GM12878 (cell line): ENCODE results near the gene JAGN1. TPM values are rescaled to one million over a fixed set of nuclear protein-coding genes. Genes with fewer than 3 reads are reported as not detected.

Experiments
- ATAC-seq: fragments of 200-7000 bp; cut with Tn5 transposase; 3 replicates; pipeline ENCODE4 v1.9.1; 2020; ENCODE audit warnings: mild to moderate bottlenecking, moderate library complexity
- BruUV-seq: library from RNA; stranded (reverse); fragments of 400-500 nt; replicated peaks from 2 replicates; lab custom pipeline; 2021; lab: Mats Ljungman, UMichigan
- CTCF ChIA-PET: fragments of 300-600 bp; sonication (Branson Sonifier 250); formaldehyde crosslinking; extraction: SDS; loops from one replicate; lab custom pipeline; 2021; ENCODE audit warnings: inconsistent platforms; lab: Yijun Ruan, JAX
- POLR2A ChIA-PET: fragments of 350-600 bp; formaldehyde crosslinking; extraction: SDS; loops from one replicate; lab custom pipeline; 2021; ENCODE audit warnings: inconsistent platforms; lab: Charles Lee
- RAD21 ChIA-PET: fragments of 300-600 bp; sonication (Branson Sonifier 250); formaldehyde crosslinking; loops from one replicate; lab custom pipeline; 2023; ENCODE audit warnings: antibody characterized with exemption; ENCODE audit not compliant: unreplicated experiment; lab: Charles Lee
- SMC1A ChIA-PET: fragments of 300-600 bp; sonication (Branson Sonifier 250); formaldehyde crosslinking; loops from one replicate; lab custom pipeline; 2023; ENCODE audit not compliant: unreplicated experiment, uncharacterized antibody; lab: Charles Lee
- DNase-seq: peaks from one replicate; pipeline ENCODE4 v3.0.0-alpha.2; 2011; ENCODE audit warnings: low read depth, low spot score
- FAIRE-seq: peaks from 3 replicates; lab custom pipeline; 2011; peaks lifted over from hg19 to GRCh38; lab: Jason Lieb, UNC
- H2AFZ ChIP-seq: 2 replicates; pipeline ENCODE4 v1.6.0; 2011; ENCODE audit warnings: low read depth, low read length, control low read depth; ENCODE audit not compliant: control insufficient read depth
- H3K27ac ChIP-seq: 2 replicates; pipeline ENCODE4 v1.5.1; 2011; ENCODE audit warnings: control low read depth; ENCODE audit not compliant: control insufficient read depth, insufficient read depth
- H3K27me3 ChIP-seq, 2 experiments: replicated peaks in 1 of 2; 2 replicates each; pipeline versions ENCODE4 v1.6.0 to v1.6.1; 2011; ENCODE audit warnings: low read length in 1 of 2; ENCODE audit not compliant: control insufficient read depth in 2 of 2, insufficient read depth in 2 of 2
- H3K36me3 ChIP-seq, 2 experiments: 2 replicates each; pipeline ENCODE4 v1.5.1; 2011; ENCODE audit warnings: low read length in 1 of 2; ENCODE audit not compliant: control insufficient read depth in 2 of 2, insufficient read depth in 2 of 2
- H3K4me1 ChIP-seq: 2 replicates; pipeline ENCODE4 v1.6.1; 2011; ENCODE audit warnings: mild to moderate bottlenecking, low read length, moderate library complexity, mixed read lengths; ENCODE audit not compliant: control insufficient read depth, insufficient read depth
- H3K4me2 ChIP-seq: 2 replicates; pipeline ENCODE4 v1.6.0; 2011; ENCODE audit warnings: control low read depth; ENCODE audit not compliant: control insufficient read depth, insufficient read depth
- H3K4me3 ChIP-seq: fragments of 200-600 bp; sonication (generic); 2 replicates; pipeline ENCODE4 v1.5.1; 2016
- H3K79me2 ChIP-seq: 2 replicates; pipeline ENCODE4 v1.6.0; 2011; ENCODE audit warnings: low read length; ENCODE audit not compliant: control insufficient read depth, insufficient read depth
- H3K9ac ChIP-seq: 2 replicates; pipeline ENCODE4 v1.8.0; 2011; ENCODE audit warnings: low read length, control low read depth, mixed read lengths; ENCODE audit not compliant: control insufficient read depth, insufficient read depth
- H3K9me3 ChIP-seq: replicated peaks from 3 replicates; pipeline ENCODE4 v1.5.1; 2011; ENCODE audit warnings: mild to moderate bottlenecking, low read length; ENCODE audit not compliant: control insufficient read depth, insufficient read depth
- H4K20me1 ChIP-seq: 2 replicates; pipeline ENCODE4 v1.6.0; 2011; ENCODE audit not compliant: control insufficient read depth, insufficient read depth
- FOS ChIP-seq: IDR thresholded peaks from 3 replicates; pipeline ENCODE4 v1.6.1; 2011; ENCODE audit warnings: borderline replicate concordance; ENCODE audit not compliant: insufficient read length; ENCODE audit errors: extremely low read depth
- RUNX3 ChIP-seq: IDR thresholded peaks from 2 replicates; pipeline ENCODE4 v1.6.1; 2012; ENCODE audit warnings: low read length, inconsistent platforms
- YY1 ChIP-seq: IDR thresholded peaks from 2 replicates; pipeline ENCODE4 v1.6.1; 2011; ENCODE audit warnings: low read depth, mild to moderate bottlenecking, low read length
- WGBS: methylation state at CpG from one replicate; pipeline ENCODE4 v1.1.6; 2016; ENCODE audit warnings: low lambda C conversion rate; ENCODE audit not compliant: insufficient replicate concordance, insufficient coverage; ENCODE audit errors: missing lambda C conversion rate; 5-methylcytosine and 5-hydroxymethylcytosine counted together
- in situ Hi-C: fragments of 300-500 bp; cut with MboI; formaldehyde crosslinking; loops from 9 replicates; pipeline ENCODE4 v1.14.3; 2018; ENCODE audit warnings: mixed read lengths
- intact Hi-C: fragments of 100-400 bp; cut with micrococcal nuclease; formaldehyde crosslinking; loops from one replicate; pipeline ENCODE4 v1.14.2; 2022; ENCODE audit not compliant: unreplicated experiment
- polyA plus RNA-seq, 11 experiments: library from polyadenylated mRNA; depleted of rRNA in 4 of 11; unstranded in 6 of 11; stranded (reverse) in 5 of 11; fragments of >200 nt; fragmentation: Nextera tagmentation in 4 of 11; fragmentation: Illumina TruSeq in 1 of 11; extraction: Ambion mirVana in 4 of 11; extraction: Trizol in 1 of 11; gene quantifications; 1 replicate in 1 of 11; 2 replicates in 10 of 11; pipeline versions ENCODE4 v1.2.1 to v1.2.3, GENCODE V29; 2011 to 2016; ENCODE audit warnings: inconsistent platforms in 2 of 11, missing spikeins in 2 of 11, low read depth in 1 of 11
- total RNA-seq, 4 experiments: library from RNA; depleted of rRNA in 3 of 4; stranded (reverse); fragments of >200 nt in 3 of 4; fragmentation: Illumina TruSeq in 1 of 4; extraction: Trizol in 1 of 4; gene quantifications; 2 replicates each; pipeline versions ENCODE4 v1.2.1 to v1.2.3, GENCODE V29; 2013 to 2021

Gene JAGN1
- total and polyA plus RNA-seq, 10 of the 15 experiments (the other 5 are each of a cell fraction or from before 2014, with no cell fraction given), result 23.3 to 56.0 (median 35.4) TPM

DNA sequence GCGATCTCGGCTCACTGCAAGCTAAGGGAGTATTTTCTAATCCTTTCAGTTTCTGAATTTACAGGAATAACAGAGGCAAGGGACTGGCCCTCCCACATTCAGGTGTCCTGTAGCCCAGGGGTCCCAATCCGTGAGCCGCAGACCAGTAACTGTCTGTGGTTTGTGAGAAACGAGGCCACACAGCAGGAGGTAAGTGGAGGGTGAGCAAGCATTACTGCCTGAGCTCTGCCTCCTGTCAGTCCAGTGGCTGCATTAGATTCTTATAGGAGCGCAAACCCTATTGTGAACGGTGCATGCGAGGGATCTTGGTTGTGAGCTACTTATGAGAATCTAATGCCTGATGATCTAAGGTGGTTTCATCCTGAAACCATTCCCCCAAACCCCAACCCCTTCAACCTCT lies 21.5 kb downstream of the JAGN1 start:
- intact Hi-C loops, result no loop called here
- RAD21 ChIA-PET, result no interaction called here
- Histone ChIP-seq H3K27me3 (peaks cover 0 to 2% of the 10 kb centered on the region in 2 experiments; a peak in 1 of 4 replicates), H3K9ac (no peak overlapping the region), H3K9me3 (no peaks in the 10 kb centered on the region), H4K20me1 (no peaks in the 10 kb centered on the region), H3K4me3 (no peak overlapping the region)
- no TSS peak for BruUV-seq
- CTCF ChIA-PET, result interaction anchor here (1.4 to 1.8 kb wide), 3 partner anchors 18 to 410 kb away, joined by 3 to 5 read pairs (median 4); partner anchors contain the start of gene RPUSD3
- TF ChIP-seq RUNX3, result 0 out of 2 replicates have a peak, but pooled peaks have one; percentile 16
- no peak for TF ChIP-seq FOS
- TF ChIP-seq, all 136 proteins: peak for 1
- ATAC-seq (no peak), FAIRE-seq (no peak), DNase-seq (no peak)
- Histone ChIP-seq H3K4me1 (peaks cover 17% of the 10 kb centered on the region), H3K4me2 (no peak overlapping the region), H3K79me2 (no peaks in the 10 kb centered on the region), H3K27ac (no peak overlapping the region), H3K36me3 (no peaks in the 10 kb centered on the region), H2AFZ (no peak overlapping the region)
- 71% methylated on average over 8 of the region's 8 CpGs for WGBS
- ChIA-PET POLR2A (interaction anchor here (1.5 kb wide), 1 partner anchor 19 kb away, joined by 3 read pairs; no protein-coding TSS in a partner anchor), SMC1A (interaction anchor here (0.6 to 2.0 kb wide), 5 partner anchors 10 to 292 kb away, joined by 3 to 6 read pairs (median 3); no protein-coding TSS in a partner anchor)
- in situ Hi-C loops, result no loop called here

- DNase-seq (no peak), ATAC-seq (no peak), FAIRE-seq (no peak)
- RAD21 ChIA-PET, result interaction anchor here (0.6 kb wide), 1 partner anchor 447 kb away, joined by 3 read pairs; no protein-coding TSS in a partner anchor
- Histone ChIP-seq H3K9me3 (no peaks in the 10 kb centered on the region), H2AFZ (no peak overlapping the region), H3K27ac (no peak overlapping the region), H3K36me3 (no peaks in the 10 kb centered on the region), H3K9ac (no peak overlapping the region), H4K20me1 (no peaks in the 10 kb centered on the region), H3K79me2 (no peaks in the 10 kb centered on the region), H3K27me3 (peaks cover 0 to 2% of the 10 kb centered on the region in 2 experiments; a peak in 1 of 4 replicates), H3K4me3 (no peak overlapping the region), H3K4me1 (peaks cover 18% of the 10 kb centered on the region), H3K4me2 (no peak overlapping the region)
- SMC1A ChIA-PET, result interaction anchor here (1.2 to 2.0 kb wide), 4 partner anchors 10 to 43 kb away, joined by 3 to 6 read pairs (median 4); no protein-coding TSS in a partner anchor
- no TSS peak for BruUV-seq
- intact Hi-C loops (no loop called here), in situ Hi-C loops (no loop called here)
- CTCF ChIA-PET, result interaction anchor here (1.4 to 4.4 kb wide), 4 partner anchors 19 to 409 kb away, joined by 3 to 31 read pairs (median 4); partner anchors contain the start of genes CRELD1 and RPUSD3
- POLR2A ChIA-PET, result interaction anchor here (1.5 kb wide), 1 partner anchor 18 kb away, joined by 3 read pairs; no protein-coding TSS in a partner anchor
- no peak for TF ChIP-seq YY1
- 37% methylated on average over 7 of the region's 7 CpGs for WGBS
These were observed 22.0 kb downstream of the JAGN1 start for GRCh38 chr3:9912294-9912935.
